Spleen (tissue), 11 donors: ENCODE data around the gene CSNK1G2. TPM values are rescaled to one million over a fixed set of nuclear protein-coding genes. Genes with fewer than 3 reads are reported as not detected.

Experiments
- DNase-seq: peaks from one replicate; pipeline ENCODE4 v3.0.0-alpha.2; 2020
- H3K27ac ChIP-seq, 8 donors: fragments of 200-600 bp; sonication (generic) in 7 of 8; 1 replicate in 4 of 8; 2 replicates in 4 of 8; pipeline versions ENCODE4 v1.5.0 to v1.8.0; 2016 to 2021; ENCODE audit warnings: inconsistent platforms in 4 of 8, mild to moderate bottlenecking in 4 of 8, moderate library complexity in 1 of 8
- H3K27me3 ChIP-seq, 7 donors: fragments of 200-600 bp; sonication (generic) in 6 of 7; replicated peaks in 1 of 7; 1 replicate in 4 of 7; 2 replicates in 3 of 7; pipeline versions ENCODE4 v1.5.0 to v1.8.0; 2016 to 2021; ENCODE audit warnings: inconsistent platforms in 3 of 7, mild to moderate bottlenecking in 1 of 7
- H3K36me3 ChIP-seq, 6 donors: fragments of 200-600 bp; sonication (generic) in 5 of 6; 1 replicate in 4 of 6; 2 replicates in 2 of 6; pipeline versions ENCODE4 v1.5.0 to v1.8.0; 2016 to 2021; ENCODE audit warnings: inconsistent platforms in 2 of 6
- H3K4me1 ChIP-seq, 6 donors: fragments of 200-600 bp; sonication (generic) in 5 of 6; 1 replicate in 3 of 6; 2 replicates in 3 of 6; pipeline versions ENCODE4 v1.5.0 to v1.8.0; 2016 to 2021; ENCODE audit warnings: inconsistent platforms in 3 of 6
- H3K4me3 ChIP-seq, 8 donors: fragments of 200-600 bp; sonication (generic) in 7 of 8; 1 replicate in 4 of 8; 2 replicates in 4 of 8; pipeline versions ENCODE4 v1.5.0 to v1.8.0; 2016 to 2021; ENCODE audit warnings: inconsistent platforms in 4 of 8, mild to moderate bottlenecking in 4 of 8, moderate library complexity in 2 of 8
- H3K9me3 ChIP-seq, 8 donors: fragments of 200-600 bp; sonication (generic) in 7 of 8; 1 replicate in 4 of 8; 2 replicates in 4 of 8; pipeline versions ENCODE4 v1.5.0 to v1.8.0; 2016 to 2021; ENCODE audit warnings: inconsistent platforms in 4 of 8
- CTCF ChIP-seq, 11 experiments: fragments of 200-600 bp in 7 of 11; fragments of 450-650 bp in 4 of 11; sonication (generic) in 4 of 11; IDR thresholded peaks in 8 of 11; conservative IDR thresholded peaks in 3 of 11; 1 replicate in 7 of 11; 2 replicates in 4 of 11; pipeline versions ENCODE4 v1.4.0 to v1.8.0; 2016 to 2021; ENCODE audit warnings: antibody characterized with exemption in 11 of 11, inconsistent platforms in 4 of 11, mild to moderate bottlenecking in 1 of 11
- POLR2A ChIP-seq, 3 donors: fragments of 450-650 bp; IDR thresholded peaks; one replicate each; pipeline ENCODE4 v1.5.1; 2017; ENCODE audit warnings: antibody characterized with exemption in 3 of 3, mild to moderate bottlenecking in 1 of 3
- POLR2AphosphoS5 ChIP-seq, 3 donors: sonication (generic); formaldehyde crosslinking; IDR thresholded peaks; one replicate each; pipeline ENCODE4 v1.5.1; 2017; ENCODE audit warnings: antibody characterized with exemption in 3 of 3
- WGBS, 5 donors: extraction: QIAGEN DNeasy Blood & Tissue Kit in 3 of 5; methylation state at CpG; one replicate each; pipeline versions ENCODE4 v1.1.5 to v1.1.7; 2013 to 2018; 5-methylcytosine and 5-hydroxymethylcytosine counted together
- intact Hi-C: fragments of 100-400 bp; cut with DNase I; formaldehyde crosslinking; loops from one replicate; pipeline ENCODE4 v1.15.0; 2023; ENCODE audit warnings: low total_unique reads
- polyA plus RNA-seq, 3 donors: library from polyadenylated mRNA; stranded (reverse); fragments of 200-250 nt; gene quantifications; one replicate each; pipeline ENCODE4 v1.2.1, GENCODE V29; 2013
- total RNA-seq, 7 donors: library from RNA; depleted of rRNA in 3 of 7; stranded (reverse); fragments of >200 nt in 3 of 7; fragmentation: NEBNext Ultra II Directional in 4 of 7; extraction: Animal tissue kit (Norgen Biotek cat#: 25700) in 4 of 7; gene quantifications; one replicate each; pipeline versions ENCODE4 v1.1.0 to v1.2.1, GENCODE V29; 2016 to 2021
- donor health status: healthy with polysubstance abuse.
- donor health status: DM: no; HTN: no; CAD: no; lungs with moderate emphysema.
- donor health status: DM: no; HTN: no; CAD: no.
- donor health status: Bipolar disorder and iron deficiency.
- donor health status: healthy.
- donor health status: DM: no; HTN: no; CAD: no.
- donor health status: DM: yes; HTN: yes; CAD: no.

Gene CSNK1G2
- total and polyA plus RNA-seq, 10 donors, result 52.5 to 120 (median 93.8) TPM

DNA sequence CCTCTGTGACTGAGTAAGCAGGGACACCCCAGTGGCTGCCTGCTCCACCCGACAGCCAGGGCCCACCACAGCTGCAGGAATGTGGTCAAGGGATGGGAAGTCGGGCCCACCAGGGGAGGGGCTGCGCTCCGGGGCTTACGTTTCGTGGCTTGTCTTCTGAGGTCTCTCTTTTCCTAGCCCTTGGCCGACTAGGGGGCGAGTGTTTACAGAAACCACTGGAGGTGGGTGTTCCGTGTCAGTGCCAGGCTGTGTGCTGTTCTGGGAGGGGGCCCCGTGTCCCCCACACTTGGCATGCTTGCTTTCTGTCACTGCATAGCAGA lies 31.3 kb upstream of the CSNK1G2 start:
- 35 to 50% (median 41%) methylated on average over 4 to 10 of the region's 10 CpGs for WGBS, 5 donors
- TF ChIP-seq POLR2A (IDR thresholded peaks at IDR 0.05) (no peak), POLR2AphosphoS5 (IDR thresholded peaks at IDR 0.05) (peak in 1 of 3 donors; percentile 11)
- no peak for DNase-seq
- peaks cover 0 to 68% (median 25%) of the 10 kb centered on the region in 6 donors for H3K36me3 ChIP-seq
- H3K4me1 ChIP-seq, result peaks cover 15 to 76% (median 52%) of the 10 kb centered on the region in 6 donors
- H3K27me3 ChIP-seq, result no peaks in the 10 kb centered on the region
- H3K4me3 ChIP-seq, result no peak overlapping the region
- H3K9me3 ChIP-seq, result no peaks in the 10 kb centered on the region
- peak overlapping the region in 3 of 8 donors; percentile 10 to 38 (median 35) for H3K27ac ChIP-seq
- intact Hi-C loops, result no loop called here

DNA sequence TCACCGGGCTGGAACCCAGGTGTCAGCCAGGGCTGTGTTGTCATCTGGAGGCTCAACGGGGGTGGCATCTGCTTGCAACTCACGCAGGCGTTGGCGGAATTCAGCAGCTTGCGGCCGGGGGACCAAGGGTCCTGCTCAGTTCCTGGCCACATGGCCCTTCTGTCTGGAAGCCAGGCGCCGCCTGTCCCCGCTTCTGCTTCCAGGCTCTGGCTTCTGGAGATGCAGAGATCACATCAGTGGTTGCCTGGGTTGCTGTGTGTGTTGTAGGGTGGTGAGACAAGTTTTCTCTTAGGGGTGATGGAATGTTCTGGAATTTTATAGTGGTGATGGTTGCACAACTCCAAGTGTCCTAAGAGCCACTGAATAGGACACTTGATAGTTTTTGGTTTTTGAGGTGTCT lies 30.8 kb upstream of the CSNK1G2 start:
- DNase-seq, result no peak
- Histone ChIP-seq H3K4me3 (no peak overlapping the region), H3K4me1 (peaks cover 15 to 72% (median 48%) of the 10 kb centered on the region in 6 donors), H3K27ac (peak overlapping the region in 1 of 8 donors; percentile 35), H3K36me3 (peaks cover 0 to 73% (median 29%) of the 10 kb centered on the region in 6 donors), H3K9me3 (no peaks in the 10 kb centered on the region), H3K27me3 (no peaks in the 10 kb centered on the region)
- WGBS, 5 donors, result 86 to 93% (median 89%) methylated on average over 3 to 10 of the region's 10 CpGs
- intact Hi-C loops, result no loop called here
- no peak for TF ChIP-seq POLR2AphosphoS5 (IDR thresholded peaks at IDR 0.05)
- TF ChIP-seq POLR2A (IDR thresholded peaks at IDR 0.05), result no peak
- no peak for TF ChIP-seq CTCF (IDR thresholded peaks at IDR 0.05 in 8 of 11, conservative IDR thresholded peaks at IDR 0.05 in 3 of 11)

DNA sequence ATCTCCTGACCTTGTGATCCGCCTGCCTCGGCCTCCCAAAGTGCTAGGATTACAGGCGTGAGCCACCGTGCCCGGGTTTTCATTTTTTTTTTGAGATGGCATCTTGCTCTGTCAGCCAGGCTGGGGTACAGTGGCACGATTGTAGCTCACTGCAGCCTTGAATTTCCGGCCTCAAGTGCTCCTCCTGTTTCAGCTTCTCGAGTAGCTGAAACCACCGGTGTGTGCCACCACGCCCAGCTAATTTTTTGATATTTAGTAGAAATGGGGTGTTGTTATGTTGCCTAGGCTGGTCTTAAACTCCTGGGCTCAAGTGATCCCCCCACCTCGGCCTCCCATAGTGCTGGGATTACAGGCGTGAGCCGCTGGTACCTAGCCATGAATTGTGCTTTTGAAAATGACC lies 29.9 kb upstream of the CSNK1G2 start:
- 75 to 90% (median 86%) methylated on average over 13 of the region's 13 CpGs for WGBS, 5 donors
- no peak overlapping the region for H3K4me3 ChIP-seq
- intact Hi-C loops, result no loop called here
- H3K9me3 ChIP-seq, result no peaks in the 10 kb centered on the region
- H3K27me3 ChIP-seq, result no peaks in the 10 kb centered on the region
- no peak overlapping the region for H3K27ac ChIP-seq
- DNase-seq, result no peak
- TF ChIP-seq POLR2AphosphoS5 (IDR thresholded peaks at IDR 0.05) (no peak), CTCF (IDR thresholded peaks at IDR 0.05 in 8 of 11, conservative IDR thresholded peaks at IDR 0.05 in 3 of 11) (no peak), POLR2A (IDR thresholded peaks at IDR 0.05) (no peak)
- peaks cover 15 to 66% (median 42%) of the 10 kb centered on the region in 6 donors for H3K4me1 ChIP-seq
- H3K36me3 ChIP-seq, result peaks cover 0 to 79% (median 31%) of the 10 kb centered on the region in 6 donors

GRCh38 chr19:1911995-1912394 lies 29.0 kb upstream of the CSNK1G2 start:
- Histone ChIP-seq H3K4me3 (no peak overlapping the region), H3K9me3 (no peaks in the 10 kb centered on the region), H3K27ac (no peak overlapping the region), H3K27me3 (no peaks in the 10 kb centered on the region), H3K36me3 (peaks cover 0 to 83% (median 31%) of the 10 kb centered on the region in 6 donors), H3K4me1 (peaks cover 15 to 63% (median 33%) of the 10 kb centered on the region in 6 donors)
- WGBS, 5 donors, result 92 to 98% (median 95%) methylated on average over 7 to 37 of the region's 37 CpGs
- intact Hi-C loops, result no loop called here
- TF ChIP-seq CTCF (IDR thresholded peaks at IDR 0.05 in 8 of 11, conservative IDR thresholded peaks at IDR 0.05 in 3 of 11) (no peak), POLR2AphosphoS5 (IDR thresholded peaks at IDR 0.05) (peak in 1 of 3 donors; percentile 35)
- DNase-seq, result no peak
